ACC112 (cell line): ENCODE data around the gene KRTAP19-5.
"Not testable (repeated sequence)": the region's sequence is repeated elsewhere in the genome, so short reads cannot be mapped to it uniquely, and the experiment has no call there.

Experiments used
- H2AFZ ChIP-seq: fragments of 200-600 bp; sonication (generic); one replicate; pipeline ENCODE4 v1.6.0; 2017; ENCODE audit warnings: antibody characterized with exemption, low read length; ENCODE audit not compliant: unreplicated experiment
- H3K27ac ChIP-seq: fragments of 200-600 bp; sonication (generic); 2 replicates; pipeline ENCODE4 v1.5.1; 2014; ENCODE audit warnings: low read depth, mild to moderate bottlenecking, antibody characterized with exemption, low read length, moderate library complexity
- H3K27me3 ChIP-seq: fragments of 200-600 bp; sonication (generic); 2 replicates; pipeline ENCODE4 v1.6.1; 2014; ENCODE audit warnings: mild to moderate bottlenecking, antibody characterized with exemption, low read length, moderate library complexity, mixed read lengths; ENCODE audit not compliant: insufficient read depth
- H3K36me3 ChIP-seq: fragments of 200-600 bp; sonication (generic); 2 replicates; pipeline ENCODE4 v1.6.1; 2016; ENCODE audit warnings: mild to moderate bottlenecking, antibody characterized with exemption, low read length, moderate library complexity, mixed read lengths; ENCODE audit not compliant: insufficient read depth
- H3K4me1 ChIP-seq: fragments of 200-600 bp; sonication (generic); one replicate; pipeline ENCODE4 v1.6.1; 2016; ENCODE audit warnings: low read length, mixed read lengths; ENCODE audit not compliant: insufficient read depth, unreplicated experiment, control insufficient read depth
- H3K4me3 ChIP-seq: fragments of 200-600 bp; sonication (generic); 2 replicates; pipeline ENCODE4 v1.5.1; 2014; ENCODE audit warnings: mild to moderate bottlenecking, low read depth, low read length
- H3K79me2 ChIP-seq: fragments of 200-600 bp; sonication (generic); one replicate; pipeline ENCODE4 v1.6.0; 2016; ENCODE audit warnings: low read length; ENCODE audit not compliant: control insufficient read depth, unreplicated experiment, insufficient read depth

Gene KRTAP19-5

DNA sequence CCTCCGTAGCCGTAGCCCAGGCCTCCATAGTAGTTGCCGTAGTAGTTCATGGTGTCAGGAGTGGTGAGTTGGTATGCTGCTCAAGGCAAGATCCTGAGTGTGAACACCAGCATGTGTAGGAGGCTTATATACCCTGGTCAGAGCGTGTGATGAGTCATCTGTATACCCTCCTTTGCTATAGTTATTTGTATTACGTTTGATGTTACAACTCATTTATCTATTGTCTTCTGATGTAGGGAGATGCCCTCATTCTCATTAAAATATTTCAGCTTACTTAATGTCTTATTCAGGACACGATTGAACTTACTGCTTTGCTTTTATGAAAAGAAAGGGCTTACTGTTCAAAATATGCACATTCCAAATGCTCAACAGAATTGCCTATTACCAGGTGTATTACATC is at the start of gene KRTAP19-5:
TSS of gene KRTAP19-5 (minus strand) at position 101 of the 400 bp plus-strand sequence. CDS start at position 50, 51 bp downstream.
- H3K27ac ChIP-seq = no peak within 1 kb of the TSS
- H3K36me3 ChIP-seq = no peaks in the 10 kb centered on the region
- H3K4me1 ChIP-seq = no peaks in the 10 kb centered on the region
- no peaks in the 10 kb centered on the region for H3K79me2 ChIP-seq
- H2AFZ ChIP-seq = no peak within 1 kb of the TSS
- H3K27me3 ChIP-seq = no peaks in the 10 kb centered on the region
- no peak within 1 kb of the TSS for H3K4me3 ChIP-seq

DNA sequence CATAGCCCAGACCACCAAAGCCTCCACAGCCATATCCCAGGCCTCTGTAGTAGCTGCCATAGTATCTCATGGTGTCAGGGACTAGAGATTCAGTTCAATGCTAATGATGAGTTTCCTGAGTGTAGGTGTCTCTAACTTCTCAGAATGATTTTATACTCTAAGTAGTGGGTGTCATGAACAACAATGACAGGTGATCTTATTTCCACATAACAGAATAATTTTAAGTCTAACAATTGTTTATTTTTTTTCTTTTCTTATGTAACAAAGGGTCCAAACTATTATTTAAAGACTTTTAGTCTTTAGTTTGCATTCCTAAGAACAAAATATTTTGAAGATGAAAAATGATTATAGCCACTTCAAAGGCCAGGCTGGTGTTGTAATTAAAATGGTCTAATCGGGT is 39.8 kb upstream of the KRTAP19-5 start, which contains the start of gene KRTAP19-6:
TSS of gene KRTAP19-6 (minus strand) at position 101 of the 400 bp plus-strand sequence. CDS start at position 70, 31 bp downstream.
- Histone ChIP-seq H3K36me3 (no peaks in the 10 kb centered on the region), H3K79me2 (no peaks in the 10 kb centered on the region), H3K4me1 (no peaks in the 10 kb centered on the region), H3K4me3 (no peak within 1 kb of the TSS), H3K27ac (no peak within 1 kb of the TSS), H3K27me3 (no peaks in the 10 kb centered on the region), H2AFZ (no peak within 1 kb of the TSS)

DNA sequence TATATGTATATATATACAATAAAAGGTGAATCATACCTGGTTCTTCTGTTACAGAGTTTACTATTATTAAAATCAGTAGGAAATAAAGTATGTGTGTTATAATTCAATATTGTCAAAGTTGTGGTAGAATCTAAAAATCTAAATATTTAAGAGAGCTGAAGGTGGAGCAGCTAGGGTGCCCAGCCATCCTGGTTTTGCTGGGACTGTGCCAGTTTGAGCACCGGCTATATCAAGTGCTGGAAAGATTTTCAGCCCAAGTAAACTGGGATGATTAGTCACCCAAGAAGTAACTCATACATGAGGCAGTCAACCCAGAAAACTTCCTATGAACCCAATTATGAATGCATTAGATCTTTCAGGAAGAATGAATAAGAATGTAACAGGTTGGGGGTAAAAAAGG is 16.9 kb upstream of the KRTAP19-5 start:
- Histone ChIP-seq H3K27ac (no peak overlapping the region), H3K27me3 (no peaks in the 10 kb centered on the region), H3K4me1 (no peaks in the 10 kb centered on the region), H3K4me3 (no peak overlapping the region), H3K36me3 (no peaks in the 10 kb centered on the region), H3K79me2 (no peaks in the 10 kb centered on the region), H2AFZ (no peak overlapping the region)

DNA sequence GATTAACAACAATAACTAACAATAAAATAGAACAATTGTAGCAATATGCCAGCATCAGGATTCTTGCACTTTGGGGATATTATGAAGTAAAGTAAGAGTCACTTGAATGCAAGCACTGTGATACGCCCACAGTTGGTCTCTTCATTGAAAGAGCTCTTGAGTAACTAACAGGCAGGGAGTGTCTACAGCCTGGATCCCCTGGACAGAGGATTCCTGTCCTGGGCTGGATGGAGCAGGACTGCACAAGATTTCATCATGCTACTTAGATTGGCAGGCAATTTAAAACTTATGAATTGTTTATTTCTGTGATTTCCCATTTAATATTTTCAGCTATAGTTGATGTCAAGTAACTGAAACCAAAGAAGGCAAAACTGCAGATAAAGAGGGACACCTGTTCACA is 13.7 kb upstream of the KRTAP19-5 start:
- Histone ChIP-seq H3K4me1 (no peaks in the 10 kb centered on the region), H3K27me3 (no peaks in the 10 kb centered on the region), H3K4me3 (no peak overlapping the region), H3K27ac (no peak overlapping the region), H3K79me2 (no peaks in the 10 kb centered on the region), H3K36me3 (no peaks in the 10 kb centered on the region), H2AFZ (no peak overlapping the region)

DNA sequence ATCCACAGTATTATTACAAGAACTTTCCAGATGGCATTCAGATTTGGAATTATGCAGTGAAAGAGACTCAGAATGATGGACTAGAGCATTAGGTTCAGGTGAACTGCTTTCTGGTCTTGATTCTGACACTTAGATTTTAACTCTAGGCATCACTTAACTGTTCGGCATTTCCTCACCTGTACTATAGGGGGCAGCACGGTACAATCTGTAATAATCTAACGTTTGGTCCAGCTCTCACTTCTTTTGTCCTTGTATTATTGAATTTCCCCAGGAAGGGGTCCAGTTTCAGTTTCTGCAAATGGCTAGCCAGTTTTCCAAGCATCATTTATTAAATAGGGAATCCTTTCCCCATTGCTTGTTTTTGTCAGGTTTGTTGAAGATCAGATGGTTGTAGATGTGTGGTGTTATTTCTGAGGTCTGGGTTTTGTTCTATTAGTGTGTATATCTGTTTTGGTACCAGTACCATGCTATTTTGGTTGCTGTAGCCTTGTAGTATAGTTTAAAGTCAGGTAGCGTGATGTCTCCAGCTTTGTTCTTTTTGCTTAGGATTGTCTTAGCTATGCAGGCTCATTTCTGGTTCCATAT is 3.8 kb upstream of the KRTAP19-5 start:
- H3K36me3 ChIP-seq, H3K4me3 ChIP-seq, H3K4me1 ChIP-seq: not testable (repeated sequence)

GRCh38 chr21:30497065-30497464 is 4.9 kb downstream of the KRTAP19-5 start, which contains the start of gene KRTAP19-4:
TSS of gene KRTAP19-4 (minus strand) at chr21:30497165. CDS start at chr21:30497110, 55 bp downstream.
- H3K4me3 ChIP-seq = no peak within 1 kb of the TSS
- H2AFZ ChIP-seq = no peak within 1 kb of the TSS
- H3K79me2 ChIP-seq = no peaks in the 10 kb centered on the region
- no peaks in the 10 kb centered on the region for H3K27me3 ChIP-seq
- no peak within 1 kb of the TSS for H3K27ac ChIP-seq
- H3K36me3 ChIP-seq = no peaks in the 10 kb centered on the region
- H3K4me1 ChIP-seq = no peaks in the 10 kb centered on the region

More for the DNA sequence above, 3.8 kb upstream of the KRTAP19-5 start:
- H3K79me2 ChIP-seq, H3K27me3 ChIP-seq, H2AFZ ChIP-seq, H3K27ac ChIP-seq: not testable (repeated sequence)

DNA sequence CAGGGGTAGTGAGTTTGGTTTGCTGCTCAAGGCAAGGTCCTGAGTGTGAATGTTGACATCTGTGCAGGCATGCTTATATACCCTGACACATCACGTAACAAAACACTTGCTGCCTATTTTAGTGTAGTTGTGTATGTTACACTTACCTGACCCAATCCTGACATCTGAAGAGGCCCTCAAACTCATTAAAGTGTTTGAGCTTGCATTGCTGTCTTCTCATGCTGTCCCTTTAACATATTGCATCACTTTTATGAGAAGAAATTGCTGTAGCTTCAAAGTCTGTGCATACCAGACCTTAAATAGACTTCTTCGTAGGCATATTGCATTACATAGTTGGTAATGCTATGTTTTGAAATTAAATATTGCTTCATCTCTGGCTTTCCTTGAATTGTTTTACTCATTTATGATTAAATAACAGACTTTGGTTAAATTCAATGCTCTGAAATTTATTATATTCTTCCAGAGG is 9.9 kb downstream of the KRTAP19-5 start, which contains the start of gene KRTAP19-3:
TSS of gene KRTAP19-3 (minus strand) at position 51 of the 466 bp plus-strand sequence. CDS start 56 bp downstream, outside the sequence.
- no peaks in the 10 kb centered on the region for H3K36me3 ChIP-seq
- no peak within 1 kb of the TSS for H3K27ac ChIP-seq
- H3K79me2 ChIP-seq = no peaks in the 10 kb centered on the region
- H3K4me1 ChIP-seq = no peaks in the 10 kb centered on the region
- no peaks in the 10 kb centered on the region for H3K27me3 ChIP-seq
- no peak within 1 kb of the TSS for H2AFZ ChIP-seq
- no peak within 1 kb of the TSS for H3K4me3 ChIP-seq

DNA sequence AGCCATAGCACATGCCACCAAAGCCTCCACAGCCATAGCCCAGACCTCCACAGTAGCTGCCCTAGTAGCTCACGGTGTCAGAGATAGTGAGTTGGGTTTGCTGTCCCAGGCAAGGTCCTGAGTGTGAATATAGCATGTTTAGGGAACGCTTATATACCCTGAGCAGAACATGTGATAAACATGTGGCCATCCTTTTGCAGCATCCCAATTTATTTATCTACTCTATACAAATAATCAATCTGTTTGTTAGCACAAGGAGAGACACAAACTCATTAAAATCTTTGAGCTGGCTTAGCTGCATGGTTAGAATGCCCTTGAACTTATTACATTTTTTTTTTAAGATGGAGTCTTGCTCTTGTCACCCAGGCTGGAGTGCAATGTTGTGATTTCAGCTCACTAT is 14.6 kb downstream of the KRTAP19-5 start, which contains the start of gene KRTAP19-2:
TSS of gene KRTAP19-2 (minus strand) at position 101 of the 400 bp plus-strand sequence. CDS start at position 13, 88 bp downstream.
- no peak within 1 kb of the TSS for H2AFZ ChIP-seq
- no peaks in the 10 kb centered on the region for H3K4me1 ChIP-seq
- H3K4me3 ChIP-seq = no peak within 1 kb of the TSS
- no peaks in the 10 kb centered on the region for H3K36me3 ChIP-seq
- H3K79me2 ChIP-seq = no peaks in the 10 kb centered on the region
- no peaks in the 10 kb centered on the region for H3K27me3 ChIP-seq
- no peak within 1 kb of the TSS for H3K27ac ChIP-seq

GRCh38 chr21:30486180-30486579 is 15.8 kb downstream of the KRTAP19-5 start:
- no peak overlapping the region for H3K4me3 ChIP-seq
- no peaks in the 10 kb centered on the region for H3K79me2 ChIP-seq
- H3K4me1 ChIP-seq = no peaks in the 10 kb centered on the region
- H3K27me3 ChIP-seq = no peaks in the 10 kb centered on the region
- no peak overlapping the region for H3K27ac ChIP-seq
- no peaks in the 10 kb centered on the region for H3K36me3 ChIP-seq
- no peak overlapping the region for H2AFZ ChIP-seq

GRCh38 chr21:30482130-30482529 is 19.8 kb downstream of the KRTAP19-5 start:
- H3K79me2 ChIP-seq = no peaks in the 10 kb centered on the region
- H3K27me3 ChIP-seq = no peaks in the 10 kb centered on the region
- no peak overlapping the region for H3K27ac ChIP-seq

GRCh38 chr21:30480145-30480544 is 21.8 kb downstream of the KRTAP19-5 start, which contains the start of gene KRTAP19-1:
TSS of gene KRTAP19-1 (minus strand) at chr21:30480367. CDS start at chr21:30480317, 50 bp downstream.
- Histone ChIP-seq H3K79me2 (no peaks in the 10 kb centered on the region), H2AFZ (no peak within 1 kb of the TSS), H3K27ac (no peak within 1 kb of the TSS), H3K27me3 (no peaks in the 10 kb centered on the region), H3K4me3 (no peak within 1 kb of the TSS), H3K4me1 (no peaks in the 10 kb centered on the region), H3K36me3 (no peaks in the 10 kb centered on the region)

More at GRCh38 chr21:30482130-30482529, 19.8 kb downstream of the KRTAP19-5 start:
- Histone ChIP-seq H2AFZ (no peak overlapping the region), H3K36me3 (no peaks in the 10 kb centered on the region), H3K4me1 (no peaks in the 10 kb centered on the region), H3K4me3 (no peak overlapping the region)
